GM12878 (cell line): ENCODE measurements around the gene POMT1. TPM values are rescaled to one million over a fixed set of nuclear protein-coding genes. Genes with fewer than 3 reads are reported as not detected.

Experiments
- ATAC-seq: fragments of 200-7000 bp; cut with Tn5 transposase; 3 replicates; pipeline ENCODE4 v1.9.1; 2020; ENCODE audit warnings: mild to moderate bottlenecking, moderate library complexity
- BruUV-seq: library from RNA; stranded (reverse); fragments of 400-500 nt; replicated peaks from 2 replicates; lab custom pipeline; 2021; lab: Mats Ljungman, UMichigan
- CTCF ChIA-PET: fragments of 300-600 bp; sonication (Branson Sonifier 250); formaldehyde crosslinking; extraction: SDS; loops from one replicate; lab custom pipeline; 2021; ENCODE audit warnings: inconsistent platforms; lab: Yijun Ruan, JAX
- POLR2A ChIA-PET: fragments of 350-600 bp; formaldehyde crosslinking; extraction: SDS; loops from one replicate; lab custom pipeline; 2021; ENCODE audit warnings: inconsistent platforms; lab: Charles Lee
- RAD21 ChIA-PET: fragments of 300-600 bp; sonication (Branson Sonifier 250); formaldehyde crosslinking; loops from one replicate; lab custom pipeline; 2023; ENCODE audit warnings: antibody characterized with exemption; ENCODE audit not compliant: unreplicated experiment; lab: Charles Lee
- SMC1A ChIA-PET: fragments of 300-600 bp; sonication (Branson Sonifier 250); formaldehyde crosslinking; loops from one replicate; lab custom pipeline; 2023; ENCODE audit not compliant: unreplicated experiment, uncharacterized antibody; lab: Charles Lee
- DNase-seq: peaks from one replicate; pipeline ENCODE4 v3.0.0-alpha.2; 2011; ENCODE audit warnings: low read depth, low spot score
- FAIRE-seq: peaks from 3 replicates; lab custom pipeline; 2011; peaks lifted over from hg19 to GRCh38; lab: Jason Lieb, UNC
- H2AFZ ChIP-seq: 2 replicates; pipeline ENCODE4 v1.6.0; 2011; ENCODE audit warnings: low read depth, low read length, control low read depth; ENCODE audit not compliant: control insufficient read depth
- H3K27ac ChIP-seq: 2 replicates; pipeline ENCODE4 v1.5.1; 2011; ENCODE audit warnings: control low read depth; ENCODE audit not compliant: control insufficient read depth, insufficient read depth
- H3K27me3 ChIP-seq, 2 experiments: replicated peaks in 1 of 2; 2 replicates each; pipeline versions ENCODE4 v1.6.0 to v1.6.1; 2011; ENCODE audit warnings: low read length in 1 of 2; ENCODE audit not compliant: control insufficient read depth in 2 of 2, insufficient read depth in 2 of 2
- H3K36me3 ChIP-seq, 2 experiments: 2 replicates each; pipeline ENCODE4 v1.5.1; 2011; ENCODE audit warnings: low read length in 1 of 2; ENCODE audit not compliant: control insufficient read depth in 2 of 2, insufficient read depth in 2 of 2
- H3K4me1 ChIP-seq: 2 replicates; pipeline ENCODE4 v1.6.1; 2011; ENCODE audit warnings: mild to moderate bottlenecking, low read length, moderate library complexity, mixed read lengths; ENCODE audit not compliant: control insufficient read depth, insufficient read depth
- H3K4me2 ChIP-seq: 2 replicates; pipeline ENCODE4 v1.6.0; 2011; ENCODE audit warnings: control low read depth; ENCODE audit not compliant: control insufficient read depth, insufficient read depth
- H3K4me3 ChIP-seq: fragments of 200-600 bp; sonication (generic); 2 replicates; pipeline ENCODE4 v1.5.1; 2016
- H3K79me2 ChIP-seq: 2 replicates; pipeline ENCODE4 v1.6.0; 2011; ENCODE audit warnings: low read length; ENCODE audit not compliant: control insufficient read depth, insufficient read depth
- H3K9ac ChIP-seq: 2 replicates; pipeline ENCODE4 v1.8.0; 2011; ENCODE audit warnings: low read length, control low read depth, mixed read lengths; ENCODE audit not compliant: control insufficient read depth, insufficient read depth
- H3K9me3 ChIP-seq: replicated peaks from 3 replicates; pipeline ENCODE4 v1.5.1; 2011; ENCODE audit warnings: mild to moderate bottlenecking, low read length; ENCODE audit not compliant: control insufficient read depth, insufficient read depth
- H4K20me1 ChIP-seq: 2 replicates; pipeline ENCODE4 v1.6.0; 2011; ENCODE audit not compliant: control insufficient read depth, insufficient read depth
- POLR2A ChIP-seq: IDR thresholded peaks from 2 replicates; pipeline ENCODE4 v1.6.1; 2011; ENCODE audit warnings: low read depth, mild to moderate bottlenecking, low read length
- POLR2AphosphoS2 ChIP-seq: IDR thresholded peaks from 2 replicates; pipeline ENCODE4 v1.6.1; 2011; ENCODE audit warnings: low read depth, mild to moderate bottlenecking, low read length, improper control_type of control experiment, moderate library complexity
- SMAD5 ChIP-seq: IDR thresholded peaks from 2 replicates; pipeline ENCODE4 v1.6.1; 2016; ENCODE audit warnings: antibody characterized with exemption, low read depth
- WGBS: methylation state at CpG from one replicate; pipeline ENCODE4 v1.1.6; 2016; ENCODE audit warnings: low lambda C conversion rate; ENCODE audit not compliant: insufficient replicate concordance, insufficient coverage; ENCODE audit errors: missing lambda C conversion rate; 5-methylcytosine and 5-hydroxymethylcytosine counted together
- in situ Hi-C: fragments of 300-500 bp; cut with MboI; formaldehyde crosslinking; loops from 9 replicates; pipeline ENCODE4 v1.14.3; 2018; ENCODE audit warnings: mixed read lengths
- intact Hi-C: fragments of 100-400 bp; cut with micrococcal nuclease; formaldehyde crosslinking; loops from one replicate; pipeline ENCODE4 v1.14.2; 2022; ENCODE audit not compliant: unreplicated experiment
- polyA plus RNA-seq, 11 experiments: library from polyadenylated mRNA; depleted of rRNA in 4 of 11; unstranded in 6 of 11; stranded (reverse) in 5 of 11; fragments of >200 nt; fragmentation: Nextera tagmentation in 4 of 11; fragmentation: Illumina TruSeq in 1 of 11; extraction: Ambion mirVana in 4 of 11; extraction: Trizol in 1 of 11; gene quantifications; 1 replicate in 1 of 11; 2 replicates in 10 of 11; pipeline versions ENCODE4 v1.2.1 to v1.2.3, GENCODE V29; 2011 to 2016; ENCODE audit warnings: inconsistent platforms in 2 of 11, missing spikeins in 2 of 11, low read depth in 1 of 11
- total RNA-seq, 4 experiments: library from RNA; depleted of rRNA in 3 of 4; stranded (reverse); fragments of >200 nt in 3 of 4; fragmentation: Illumina TruSeq in 1 of 4; extraction: Trizol in 1 of 4; gene quantifications; 2 replicates each; pipeline versions ENCODE4 v1.2.1 to v1.2.3, GENCODE V29; 2013 to 2021
- TF ChIP-seq, protein P1 (sequence below): fragments of 450-650 bp; formaldehyde crosslinking; IDR thresholded peaks from 2 replicates; pipeline ENCODE4 v1.4.0; 2020; ENCODE audit warnings: mild to moderate bottlenecking, moderate library complexity

Gene POMT1
- total and polyA plus RNA-seq, 10 of the 15 experiments (the other 5 are each of a cell fraction or from before 2014, with no cell fraction given) = 1.2 to 19.2 (median 12.6) TPM

DNA sequence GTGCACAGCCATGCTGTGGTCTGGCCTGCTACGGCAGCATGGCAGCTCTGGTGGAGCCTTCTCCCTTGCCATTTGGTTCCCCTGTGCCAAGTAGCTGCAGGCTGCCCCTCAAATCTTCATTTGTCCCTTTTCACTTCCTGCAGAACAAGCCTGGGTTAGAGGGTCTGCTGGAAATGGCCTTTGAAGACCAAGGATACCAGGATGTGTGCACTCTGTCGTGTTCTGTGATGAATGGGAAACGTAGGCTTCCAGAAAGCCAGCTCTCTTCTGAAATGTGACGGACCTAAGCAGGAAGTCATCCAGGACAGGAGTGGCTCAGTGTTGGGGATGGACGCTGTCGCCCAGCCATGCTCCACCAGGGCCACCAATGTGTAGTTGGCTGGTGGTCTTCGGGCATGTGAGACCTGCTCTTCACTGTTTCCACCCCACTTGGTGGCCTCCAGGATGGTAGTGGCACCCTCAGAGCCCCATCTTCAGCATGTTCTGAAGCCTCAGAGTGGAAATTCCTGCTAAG, 3.4 kb upstream of the POMT1 start:
- Histone ChIP-seq H3K27me3 (no peaks in the 10 kb centered on the region), H3K27ac (no peak overlapping the region), H3K9ac (no peak overlapping the region), H4K20me1 (no peaks in the 10 kb centered on the region), H3K36me3 (peaks cover 12 to 30% of the 10 kb centered on the region in 2 experiments; a peak in 3 of 4 replicates), H3K4me2 (no peak overlapping the region)
- ATAC-seq (no peak), DNase-seq (no peak)
- in situ Hi-C loops = no loop called here
- RAD21 ChIA-PET = no interaction called here
- TF ChIP-seq, protein P1, sequence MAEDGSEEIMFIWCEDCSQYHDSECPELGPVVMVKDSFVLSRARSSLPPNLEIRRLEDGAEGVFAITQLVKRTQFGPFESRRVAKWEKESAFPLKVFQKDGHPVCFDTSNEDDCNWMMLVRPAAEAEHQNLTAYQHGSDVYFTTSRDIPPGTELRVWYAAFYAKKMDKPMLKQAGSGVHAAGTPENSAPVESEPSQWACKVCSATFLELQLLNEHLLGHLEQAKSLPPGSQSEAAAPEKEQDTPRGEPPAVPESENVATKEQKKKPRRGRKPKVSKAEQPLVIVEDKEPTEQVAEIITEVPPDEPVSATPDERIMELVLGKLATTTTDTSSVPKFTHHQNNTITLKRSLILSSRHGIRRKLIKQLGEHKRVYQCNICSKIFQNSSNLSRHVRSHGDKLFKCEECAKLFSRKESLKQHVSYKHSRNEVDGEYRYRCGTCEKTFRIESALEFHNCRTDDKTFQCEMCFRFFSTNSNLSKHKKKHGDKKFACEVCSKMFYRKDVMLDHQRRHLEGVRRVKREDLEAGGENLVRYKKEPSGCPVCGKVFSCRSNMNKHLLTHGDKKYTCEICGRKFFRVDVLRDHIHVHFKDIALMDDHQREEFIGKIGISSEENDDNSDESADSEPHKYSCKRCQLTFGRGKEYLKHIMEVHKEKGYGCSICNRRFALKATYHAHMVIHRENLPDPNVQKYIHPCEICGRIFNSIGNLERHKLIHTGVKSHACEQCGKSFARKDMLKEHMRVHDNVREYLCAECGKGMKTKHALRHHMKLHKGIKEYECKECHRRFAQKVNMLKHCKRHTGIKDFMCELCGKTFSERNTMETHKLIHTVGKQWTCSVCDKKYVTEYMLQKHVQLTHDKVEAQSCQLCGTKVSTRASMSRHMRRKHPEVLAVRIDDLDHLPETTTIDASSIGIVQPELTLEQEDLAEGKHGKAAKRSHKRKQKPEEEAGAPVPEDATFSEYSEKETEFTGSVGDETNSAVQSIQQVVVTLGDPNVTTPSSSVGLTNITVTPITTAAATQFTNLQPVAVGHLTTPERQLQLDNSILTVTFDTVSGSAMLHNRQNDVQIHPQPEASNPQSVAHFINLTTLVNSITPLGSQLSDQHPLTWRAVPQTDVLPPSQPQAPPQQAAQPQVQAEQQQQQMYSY (CRISPR knock-in tag) = no peak
- TF ChIP-seq SMAD5 (0 out of 2 replicates have a peak, but pooled peaks have one; percentile 33), POLR2AphosphoS2 (0 out of 2 replicates have a peak, but pooled peaks have one; percentile 36), POLR2A (peak; percentile 66)
- TF ChIP-seq, all 136 proteins: peak for 3
- H2AFZ ChIP-seq = no peak overlapping the region
- FAIRE-seq = no peak
- H3K4me3 ChIP-seq = no peak overlapping the region
- peaks cover 5% of the 10 kb centered on the region for H3K79me2 ChIP-seq
- H3K4me1 ChIP-seq = peaks cover 8% of the 10 kb centered on the region
- no TSS peak for BruUV-seq
- intact Hi-C loops = no loop called here
- WGBS = 99% methylated on average over 7 of the region's 7 CpGs
- ChIA-PET POLR2A (no interaction called here), CTCF (interaction anchor here (0.7 to 2.0 kb wide), 2 partner anchors 9 to 246 kb away, joined by 3 to 4 read pairs; no protein-coding TSS in a partner anchor), SMC1A (no interaction called here)
- H3K9me3 ChIP-seq = no peaks in the 10 kb centered on the region
